Mesothelial cell of epicardium (in vitro differentiated cells): Measurements from ENCODE around the gene ADAM22. TPM values are rescaled to one million over a fixed set of nuclear protein-coding genes. Genes with fewer than 3 reads are reported as not detected.

Source experiments
- DNase-seq, 2 experiments: peaks; one replicate each; pipeline ENCODE4 v3.0.0; 2021; ENCODE audit warnings: low spot score in 2 of 2; ENCODE audit not compliant: unreplicated experiment in 2 of 2
- H3K27ac Mint-ChIP-seq: 2 replicates; pipeline ENCODE4 v1.8.0; 2021; ENCODE audit warnings: mixed read lengths
- H3K27me3 Mint-ChIP-seq: 2 replicates; pipeline ENCODE4 v1.8.0; 2021; ENCODE audit warnings: low read depth, mixed read lengths
- H3K36me3 Mint-ChIP-seq: 2 replicates; pipeline ENCODE4 v1.8.0; 2021; ENCODE audit warnings: mixed read lengths
- H3K4me1 Mint-ChIP-seq: 2 replicates; pipeline ENCODE4 v1.8.0; 2021; ENCODE audit warnings: mixed read lengths
- H3K4me3 Mint-ChIP-seq: 2 replicates; pipeline ENCODE4 v1.8.0; 2021; ENCODE audit warnings: mild to moderate bottlenecking, moderate library complexity, mixed read lengths
- H3K9me3 Mint-ChIP-seq: 2 replicates; pipeline ENCODE4 v1.8.0; 2021; ENCODE audit warnings: mixed read lengths
- total RNA-seq: library from RNA; stranded (reverse); gene quantifications from 3 replicates; pipeline ENCODE4 v1.2.1, GENCODE V29; 2021
- TF ChIP-seq, protein P1 (sequence below): fragments of 200-600 bp; sonication (generic); IDR thresholded peaks from one replicate; pipeline ENCODE4 v1.5.0; 2021; ENCODE audit warnings: antibody characterized with exemption; ENCODE audit not compliant: unreplicated experiment

ADAM22 gene
- total RNA-seq, 1 donor from 2014 or later = 6.3 TPM

DNA sequence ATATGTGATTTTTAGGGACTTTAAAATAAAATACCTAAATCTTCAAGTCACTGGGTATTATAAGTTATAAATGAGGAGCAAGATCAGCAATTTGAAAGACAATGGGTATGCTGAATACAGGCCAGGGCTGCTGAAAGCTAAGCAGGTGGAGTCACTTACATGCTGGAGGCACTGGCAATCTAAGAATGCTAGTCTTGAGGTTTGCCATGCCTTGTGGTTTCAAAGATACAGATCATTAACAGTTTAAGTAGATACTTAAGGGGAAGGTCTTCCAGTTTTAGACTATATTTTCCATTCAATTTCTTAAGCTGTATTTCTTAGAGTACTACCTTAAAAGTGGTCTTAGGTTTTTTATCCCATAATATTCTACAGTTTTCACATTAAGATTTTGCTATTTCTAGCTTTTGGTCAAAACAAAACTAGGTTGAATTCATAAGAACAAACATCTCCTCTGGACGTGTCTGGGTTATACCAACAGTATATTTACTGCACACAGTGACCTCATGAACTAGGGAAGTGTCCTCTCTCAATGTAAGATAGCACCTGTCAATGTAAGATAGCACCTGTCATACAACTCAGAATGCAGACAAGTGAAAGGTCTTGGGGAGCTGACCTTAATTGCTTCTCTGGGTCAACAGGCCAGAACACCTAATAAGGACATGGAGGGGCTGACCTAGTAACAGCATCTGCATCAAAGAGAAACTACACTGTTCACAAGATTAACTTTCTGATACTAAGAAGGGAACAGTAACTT is 283.8 kb downstream of the ADAM22 start:
- H3K27ac Mint-ChIP-seq = no peak overlapping the region
- peak overlapping the region; percentile 94 for H3K4me3 Mint-ChIP-seq
- H3K27me3 Mint-ChIP-seq = no peaks in the 10 kb centered on the region
- no peaks in the 10 kb centered on the region for H3K9me3 Mint-ChIP-seq
- TF ChIP-seq, protein P1, sequence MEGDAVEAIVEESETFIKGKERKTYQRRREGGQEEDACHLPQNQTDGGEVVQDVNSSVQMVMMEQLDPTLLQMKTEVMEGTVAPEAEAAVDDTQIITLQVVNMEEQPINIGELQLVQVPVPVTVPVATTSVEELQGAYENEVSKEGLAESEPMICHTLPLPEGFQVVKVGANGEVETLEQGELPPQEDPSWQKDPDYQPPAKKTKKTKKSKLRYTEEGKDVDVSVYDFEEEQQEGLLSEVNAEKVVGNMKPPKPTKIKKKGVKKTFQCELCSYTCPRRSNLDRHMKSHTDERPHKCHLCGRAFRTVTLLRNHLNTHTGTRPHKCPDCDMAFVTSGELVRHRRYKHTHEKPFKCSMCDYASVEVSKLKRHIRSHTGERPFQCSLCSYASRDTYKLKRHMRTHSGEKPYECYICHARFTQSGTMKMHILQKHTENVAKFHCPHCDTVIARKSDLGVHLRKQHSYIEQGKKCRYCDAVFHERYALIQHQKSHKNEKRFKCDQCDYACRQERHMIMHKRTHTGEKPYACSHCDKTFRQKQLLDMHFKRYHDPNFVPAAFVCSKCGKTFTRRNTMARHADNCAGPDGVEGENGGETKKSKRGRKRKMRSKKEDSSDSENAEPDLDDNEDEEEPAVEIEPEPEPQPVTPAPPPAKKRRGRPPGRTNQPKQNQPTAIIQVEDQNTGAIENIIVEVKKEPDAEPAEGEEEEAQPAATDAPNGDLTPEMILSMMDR = no peak
- peaks cover 10% of the 10 kb centered on the region for H3K36me3 Mint-ChIP-seq
- no peak for DNase-seq
- H3K4me1 Mint-ChIP-seq = peaks cover 19% of the 10 kb centered on the region

DNA sequence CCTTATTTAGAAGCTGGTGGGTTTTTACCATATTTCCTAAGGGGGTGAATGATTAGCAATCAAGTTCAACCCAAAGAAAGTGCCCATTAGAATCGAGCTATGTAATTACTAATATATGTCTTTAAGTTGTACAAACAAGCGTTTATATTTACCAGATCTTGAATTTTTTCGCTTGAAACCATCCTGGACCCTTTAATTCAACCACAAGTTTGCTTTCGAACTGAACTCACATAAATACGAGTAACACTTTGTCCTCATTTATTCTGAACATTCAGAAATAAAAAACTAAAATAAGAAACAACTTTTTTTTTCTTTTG is 284.3 kb downstream of the ADAM22 start:
- no peaks in the 10 kb centered on the region for H3K9me3 Mint-ChIP-seq
- H3K4me1 Mint-ChIP-seq = peaks cover 19% of the 10 kb centered on the region
- H3K36me3 Mint-ChIP-seq = peaks cover 5% of the 10 kb centered on the region
- DNase-seq = no peak
- H3K27ac Mint-ChIP-seq = no peak overlapping the region
- H3K4me3 Mint-ChIP-seq = peak overlapping the region; percentile 94
- no peaks in the 10 kb centered on the region for H3K27me3 Mint-ChIP-seq
- TF ChIP-seq, protein P1 = no peak

DNA sequence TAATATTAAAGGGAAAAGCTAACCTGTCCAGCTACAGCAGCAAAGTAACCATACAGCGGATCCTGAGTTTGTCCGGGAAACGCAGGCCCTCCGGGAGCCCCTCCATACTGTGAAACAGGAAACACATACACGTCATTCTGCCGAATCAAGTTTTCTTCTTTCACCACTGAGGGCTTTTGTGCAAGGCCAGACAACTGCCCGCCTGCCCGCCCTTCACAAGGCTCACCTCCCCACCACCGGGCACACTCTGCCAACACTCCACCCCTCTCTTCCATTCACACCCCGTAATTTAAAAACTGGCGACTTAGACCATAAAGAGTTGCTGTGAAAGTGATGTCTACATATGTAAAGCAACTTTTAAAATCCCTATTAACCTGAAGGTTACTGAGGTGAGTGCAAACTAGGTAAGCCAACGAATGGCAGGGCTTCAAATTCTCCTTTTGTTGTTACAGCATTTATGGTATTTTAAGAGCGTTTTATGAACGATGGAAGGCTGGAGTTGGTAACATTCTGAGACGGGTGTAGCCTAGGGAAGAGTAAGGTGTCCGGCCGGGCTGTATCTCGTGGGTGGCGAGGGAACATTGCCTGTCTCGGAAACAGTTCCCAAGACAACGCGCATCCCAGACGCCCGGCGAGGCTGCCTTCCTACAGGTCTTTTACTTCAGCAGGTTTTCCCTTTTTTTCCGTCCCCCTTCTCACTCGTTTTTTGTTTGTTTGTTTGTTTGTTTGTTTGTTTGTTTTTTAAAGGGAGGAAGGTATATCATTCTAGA is 285.0 kb downstream of the ADAM22 start:
- Mint-ChIP-seq H3K27ac (peak overlapping the region; percentile 92), H3K36me3 (peaks cover 2% of the 10 kb centered on the region), H3K4me1 (peaks cover 19% of the 10 kb centered on the region), H3K4me3 (peak overlapping the region; percentile 94), H3K9me3 (no peaks in the 10 kb centered on the region), H3K27me3 (no peaks in the 10 kb centered on the region)
- TF ChIP-seq, protein P1 = no peak
- DNase-seq = no peak

- Mint-ChIP-seq H3K4me1 (peaks cover 19% of the 10 kb centered on the region), H3K4me3 (peak within 1 kb of the TSS; percentile 94)
- DNase-seq = peak; percentile 76 to 91
Observed at GRCh38 chr7:88219781-88220747, 286.0 kb downstream of the ADAM22 start, which contains the start of gene SRI. Gene SRI (minus strand): TSS chr7:88220038. CDS start chr7:88220026, 12 bp downstream.

GRCh38 chr7:88223265-88223664 is 289.2 kb downstream of the ADAM22 start:
- TF ChIP-seq, protein P1 = no peak
- Mint-ChIP-seq H3K4me1 (peaks cover 19% of the 10 kb centered on the region), H3K27ac (no peak overlapping the region), H3K4me3 (no peak overlapping the region), H3K36me3 (no peaks in the 10 kb centered on the region), H3K27me3 (no peaks in the 10 kb centered on the region), H3K9me3 (peaks cover 1% of the 10 kb centered on the region)
- DNase-seq = no peak

More at GRCh38 chr7:88219781-88220747, 286.0 kb downstream of the ADAM22 start, which contains the start of gene SRI:
- TF ChIP-seq, protein P1 = peak; percentile 95
- Mint-ChIP-seq H3K27me3 (no peaks in the 10 kb centered on the region), H3K9me3 (no peaks in the 10 kb centered on the region), H3K27ac (peak within 1 kb of the TSS; percentile 99), H3K36me3 (no peaks in the 10 kb centered on the region)
